Sigmoid colon (tissue), 7 donors: ENCODE measurements around the gene ANGPT4. TPM values are rescaled to one million over a fixed set of nuclear protein-coding genes. Genes with fewer than 3 reads are reported as not detected.
A peak's percentile ranks its signal among the peaks of the same experiment; 100 is the strongest.

Experiments used
- DNase-seq: peaks from one replicate; pipeline ENCODE4 v3.0.0-alpha.2; 2019
- H3K27ac ChIP-seq, 4 donors: fragments of 200-600 bp; sonication (generic); one replicate each; pipeline ENCODE4 v1.5.1; 2016 to 2019; ENCODE audit warnings: mild to moderate bottlenecking in 1 of 4
- H3K27me3 ChIP-seq, 3 donors: fragments of 200-600 bp; sonication (generic); one replicate each; pipeline ENCODE4 v1.5.1; 2019; ENCODE audit warnings: mild to moderate bottlenecking in 1 of 3
- H3K36me3 ChIP-seq, 4 donors: fragments of 200-600 bp; sonication (generic); one replicate each; pipeline ENCODE4 v1.5.1; 2016 to 2019
- H3K4me1 ChIP-seq, 4 donors: fragments of 200-600 bp; sonication (generic); one replicate each; pipeline ENCODE4 v1.5.1; 2017 to 2019
- H3K4me3 ChIP-seq, 4 donors: fragments of 200-600 bp; sonication (generic); one replicate each; pipeline ENCODE4 v1.5.1; 2017 to 2019; ENCODE audit warnings: mild to moderate bottlenecking in 2 of 4, moderate library complexity in 1 of 4
- H3K9me3 ChIP-seq, 4 donors: fragments of 200-600 bp in 3 of 4; sonication (generic) in 3 of 4; one replicate each; pipeline versions ENCODE4 v1.5.1 to v1.6.1; 2013 to 2019
- EP300 ChIP-seq, 4 donors: sonication (generic); formaldehyde crosslinking; IDR thresholded peaks; one replicate each; pipeline ENCODE4 v1.6.1; 2017; ENCODE audit warnings: antibody characterized with exemption in 4 of 4
- POLR2A ChIP-seq, 2 donors: fragments of 450-650 bp; IDR thresholded peaks; one replicate each; pipeline ENCODE4 v1.6.1; 2016; ENCODE audit warnings: antibody characterized with exemption in 2 of 2, mild to moderate bottlenecking in 2 of 2, moderate library complexity in 2 of 2
- POLR2AphosphoS5 ChIP-seq, 4 donors: sonication (generic); formaldehyde crosslinking; IDR thresholded peaks; one replicate each; pipeline ENCODE4 v1.6.1; 2017; ENCODE audit warnings: antibody characterized with exemption in 4 of 4
- WGBS, 2 donors: extraction: QIAGEN DNeasy Blood & Tissue Kit; methylation state at CpG; one replicate each; pipeline ENCODE4 v1.1.7; 2013; 5-methylcytosine and 5-hydroxymethylcytosine counted together
- intact Hi-C: fragments of 100-400 bp; cut with DNase I; formaldehyde crosslinking; loops from one replicate; pipeline ENCODE4 v1.15.1; 2023
- polyA plus RNA-seq, 3 donors: library from polyadenylated mRNA; stranded (reverse); fragments of 200-250 nt; gene quantifications; one replicate each; pipeline ENCODE4 v1.2.3, GENCODE V29; 2013
- total RNA-seq, 4 donors: library from RNA; depleted of rRNA; stranded (reverse); fragments of >200 nt; gene quantifications; one replicate each; pipeline ENCODE4 v1.1.0, GENCODE V29; 2016
- TF ChIP-seq, protein P1 (sequence below), 4 experiments: fragments of 450-650 bp in 3 of 4; fragments of 200-600 bp in 1 of 4; IDR thresholded peaks; one replicate each; pipeline ENCODE4 v1.5.1; 2016 to 2019; ENCODE audit warnings: antibody characterized with exemption in 4 of 4, mild to moderate bottlenecking in 3 of 4, moderate library complexity in 2 of 4
- donor health status: healthy with polysubstance abuse.
- donor health status: Bipolar disorder and iron deficiency.
- donor health status: healthy.

ANGPT4 gene
- total and polyA plus RNA-seq, 7 donors = under 0.01 to 0.28 (median 0.23) TPM; not detected in 3

DNA sequence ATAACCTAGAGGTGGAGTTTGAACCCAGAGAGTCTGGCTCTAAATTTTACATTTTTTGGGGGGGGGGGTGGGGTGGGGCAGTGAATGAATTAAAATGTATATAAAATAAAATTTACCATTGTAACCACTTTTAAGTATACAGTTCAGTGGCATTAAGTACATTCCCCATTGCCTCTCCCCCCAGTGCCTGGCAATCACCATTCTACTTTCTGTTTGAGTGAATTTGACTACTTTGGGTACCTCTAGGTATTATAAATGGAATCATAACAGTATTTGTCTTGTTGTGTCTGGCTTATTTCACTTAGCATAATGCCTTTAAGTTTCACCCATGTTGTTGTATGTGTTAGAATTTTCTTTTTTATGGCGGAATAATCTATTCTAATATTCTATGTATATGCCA, 79.9 kb downstream of the ANGPT4 start:
- WGBS, 2 donors = 85 to 94% methylated on average over 1 of the region's 1 CpG
- TF ChIP-seq, protein P1, sequence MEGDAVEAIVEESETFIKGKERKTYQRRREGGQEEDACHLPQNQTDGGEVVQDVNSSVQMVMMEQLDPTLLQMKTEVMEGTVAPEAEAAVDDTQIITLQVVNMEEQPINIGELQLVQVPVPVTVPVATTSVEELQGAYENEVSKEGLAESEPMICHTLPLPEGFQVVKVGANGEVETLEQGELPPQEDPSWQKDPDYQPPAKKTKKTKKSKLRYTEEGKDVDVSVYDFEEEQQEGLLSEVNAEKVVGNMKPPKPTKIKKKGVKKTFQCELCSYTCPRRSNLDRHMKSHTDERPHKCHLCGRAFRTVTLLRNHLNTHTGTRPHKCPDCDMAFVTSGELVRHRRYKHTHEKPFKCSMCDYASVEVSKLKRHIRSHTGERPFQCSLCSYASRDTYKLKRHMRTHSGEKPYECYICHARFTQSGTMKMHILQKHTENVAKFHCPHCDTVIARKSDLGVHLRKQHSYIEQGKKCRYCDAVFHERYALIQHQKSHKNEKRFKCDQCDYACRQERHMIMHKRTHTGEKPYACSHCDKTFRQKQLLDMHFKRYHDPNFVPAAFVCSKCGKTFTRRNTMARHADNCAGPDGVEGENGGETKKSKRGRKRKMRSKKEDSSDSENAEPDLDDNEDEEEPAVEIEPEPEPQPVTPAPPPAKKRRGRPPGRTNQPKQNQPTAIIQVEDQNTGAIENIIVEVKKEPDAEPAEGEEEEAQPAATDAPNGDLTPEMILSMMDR (IDR thresholded peaks at IDR 0.05) = no peak
- TF ChIP-seq POLR2AphosphoS5 (IDR thresholded peaks at IDR 0.05) = no peak
- TF ChIP-seq POLR2A (IDR thresholded peaks at IDR 0.05) = no peak
- no peak for TF ChIP-seq EP300 (IDR thresholded peaks at IDR 0.05)
- Histone ChIP-seq H3K27me3 (peaks cover 4 to 15% (median 14%) of the 10 kb centered on the region in 3 donors), H3K36me3 (no peaks in the 10 kb centered on the region), H3K9me3 (no peaks in the 10 kb centered on the region), H3K4me1 (peaks cover 0 to 23% (median 16%) of the 10 kb centered on the region in 4 donors), H3K4me3 (no peak overlapping the region), H3K27ac (no peak overlapping the region)
- intact Hi-C loops = loop anchor here (10.0 kb wide), 1 partner anchor 279 kb away; the partner anchor contains the start of gene PSMF1
- no peak for DNase-seq

GRCh38 chr20:835608-836045, 80.5 kb downstream of the ANGPT4 start:
- no peak for TF ChIP-seq POLR2AphosphoS5 (IDR thresholded peaks at IDR 0.05)
- Histone ChIP-seq H3K4me3 (no peak overlapping the region), H3K27ac (no peak overlapping the region), H3K4me1 (peaks cover 0 to 19% (median 11%) of the 10 kb centered on the region in 4 donors), H3K27me3 (peaks cover 0 to 9% (median 8%) of the 10 kb centered on the region in 3 donors), H3K36me3 (no peaks in the 10 kb centered on the region), H3K9me3 (no peaks in the 10 kb centered on the region)
- 63 to 72% methylated on average over 2 of the region's 2 CpGs for WGBS, 2 donors
- DNase-seq = no peak
- intact Hi-C loops = loop anchor here (10.0 kb wide), 1 partner anchor 279 kb away; the partner anchor contains the start of gene PSMF1

- WGBS, 2 donors = 6 to 8% methylated on average over 18 of the region's 18 CpGs
- intact Hi-C loops = loop anchor here (5.0 to 10.0 kb wide), 2 partner anchors 177 to 281 kb away; partner anchors contain the start of gene PSMF1
- peaks cover 0 to 19% (median 11%) of the 10 kb centered on the region in 4 donors for H3K4me1 ChIP-seq
- peak overlapping the region in 2 of 4 donors; percentile 70 to 79 for H3K27ac ChIP-seq
- no peaks in the 10 kb centered on the region for H3K36me3 ChIP-seq
- peak overlapping the region; percentile 57 to 91 (median 70) for H3K4me3 ChIP-seq
- TF ChIP-seq POLR2A (IDR thresholded peaks at IDR 0.05) (no peak), EP300 (IDR thresholded peaks at IDR 0.05) (no peak), POLR2AphosphoS5 (IDR thresholded peaks at IDR 0.05) (no peak)
- TF ChIP-seq, protein P1 (IDR thresholded peaks at IDR 0.05) = no peak
- no peaks in the 10 kb centered on the region for H3K9me3 ChIP-seq
- DNase-seq = no peak
- no peaks in the 10 kb centered on the region for H3K27me3 ChIP-seq
Observed at GRCh38 chr20:834151-834746, 81.9 kb downstream of the ANGPT4 start.

DNA sequence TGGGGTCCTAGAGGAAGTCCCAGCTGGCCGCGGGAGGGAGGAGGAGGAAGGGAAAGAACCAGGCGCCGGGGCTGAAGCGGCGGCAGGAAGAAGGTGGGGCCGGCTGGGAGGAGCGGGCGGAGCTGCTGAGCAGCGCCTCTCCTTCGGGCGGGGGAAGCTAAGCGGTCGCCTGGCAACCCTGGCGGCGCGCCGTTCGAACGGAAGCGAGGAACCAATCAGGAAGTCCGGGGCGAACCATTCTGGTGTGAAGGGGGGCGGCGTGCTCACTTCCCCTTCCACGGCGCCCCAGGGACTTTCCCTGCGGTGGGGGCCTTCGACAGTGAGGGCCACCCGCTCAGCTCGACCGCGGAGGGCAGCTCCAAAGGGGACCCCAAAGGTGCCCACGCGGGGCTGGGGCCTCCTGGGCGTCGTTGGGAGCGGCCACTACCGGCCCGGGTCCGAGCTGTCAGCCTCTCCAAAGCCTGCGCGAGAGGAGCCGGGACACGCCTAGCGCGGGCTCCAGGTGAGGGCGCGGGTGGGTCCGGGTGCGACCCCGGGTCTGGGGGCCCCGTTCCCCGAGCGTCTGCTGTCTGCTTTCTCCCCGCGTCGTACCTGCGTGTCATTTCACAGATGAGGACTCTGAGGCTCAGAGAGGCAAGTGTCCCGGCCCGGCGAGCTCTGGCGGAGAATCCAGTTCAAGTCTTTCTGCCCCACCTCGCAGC, 82.5 kb downstream of the ANGPT4 start, which contains the start of gene FAM110A:
TSS of gene FAM110A (plus strand) at position 266 of the 701 bp plus-strand sequence. CDS start 11,090 bp downstream, outside the sequence.
- TF ChIP-seq, protein P1 (IDR thresholded peaks at IDR 0.05) = no peak
- TF ChIP-seq POLR2AphosphoS5 (IDR thresholded peaks at IDR 0.05) = peak in 1 of 4 donors; percentile 42
- peak within 1 kb of the TSS; percentile 57 to 91 (median 70) for H3K4me3 ChIP-seq
- no peaks in the 10 kb centered on the region for H3K36me3 ChIP-seq
- peaks cover 0 to 19% (median 11%) of the 10 kb centered on the region in 4 donors for H3K4me1 ChIP-seq
- no peaks in the 10 kb centered on the region for H3K27me3 ChIP-seq
- no peaks in the 10 kb centered on the region for H3K9me3 ChIP-seq
- intact Hi-C loops = loop anchor here (5.0 to 10.0 kb wide), 2 partner anchors 176 to 281 kb away; partner anchors contain the start of gene PSMF1
- WGBS, 2 donors = 0% methylated on average over 64 of the region's 64 CpGs
- H3K27ac ChIP-seq = peak within 1 kb of the TSS; percentile 59 to 79 (median 71)
- peak; percentile 98 for DNase-seq

GRCh38 chr20:833121-833449, 83.0 kb downstream of the ANGPT4 start:
- WGBS, 2 donors = 11 to 13% methylated on average over 4 of the region's 4 CpGs
- TF ChIP-seq POLR2AphosphoS5 (IDR thresholded peaks at IDR 0.05) (no peak), POLR2A (IDR thresholded peaks at IDR 0.05) (no peak), EP300 (IDR thresholded peaks at IDR 0.05) (no peak)
- TF ChIP-seq, protein P1 (IDR thresholded peaks at IDR 0.05) = peak in 1 of 4 experiments; percentile 10

More at GRCh38 chr20:833121-833449, 83.0 kb downstream of the ANGPT4 start:
- no peaks in the 10 kb centered on the region for H3K36me3 ChIP-seq
- no peaks in the 10 kb centered on the region for H3K27me3 ChIP-seq
- no peak for DNase-seq
- peaks cover 0 to 19% (median 11%) of the 10 kb centered on the region in 4 donors for H3K4me1 ChIP-seq
- peak overlapping the region; percentile 59 to 79 (median 71) for H3K27ac ChIP-seq
- H3K4me3 ChIP-seq = peak overlapping the region; percentile 57 to 91 (median 70)
- no peaks in the 10 kb centered on the region for H3K9me3 ChIP-seq
- intact Hi-C loops = loop anchor here (5.0 to 10.0 kb wide), 2 partner anchors 176 to 282 kb away; partner anchors contain the start of gene PSMF1
